A549 (cell line): ENCODE results near the gene PAK3.

Experiments used
- JUN ChIP-seq, 2 experiments: fragments of >200 bp; sonication (Bioruptor Twin); formaldehyde crosslinking; IDR thresholded peaks; 2 replicates in 1 of 2; 3 replicates in 1 of 2; pipeline ENCODE4 v1.6.1; 2016 to 2017
- POLR2AphosphoS2 ChIP-seq: conservative IDR thresholded peaks from 2 replicates; pipeline ENCODE4 v1.6.1; 2012; ENCODE audit warnings: low read length, improper control_type of control experiment, inconsistent platforms
- ZSCAN20 ChIP-seq: fragments of 250-450 bp; sonication (Bioruptor Pico); IDR thresholded peaks from 2 replicates; pipeline ENCODE4 v1.8.0; 2022; ENCODE audit warnings: mild to moderate bottlenecking, moderate library complexity

DNA sequence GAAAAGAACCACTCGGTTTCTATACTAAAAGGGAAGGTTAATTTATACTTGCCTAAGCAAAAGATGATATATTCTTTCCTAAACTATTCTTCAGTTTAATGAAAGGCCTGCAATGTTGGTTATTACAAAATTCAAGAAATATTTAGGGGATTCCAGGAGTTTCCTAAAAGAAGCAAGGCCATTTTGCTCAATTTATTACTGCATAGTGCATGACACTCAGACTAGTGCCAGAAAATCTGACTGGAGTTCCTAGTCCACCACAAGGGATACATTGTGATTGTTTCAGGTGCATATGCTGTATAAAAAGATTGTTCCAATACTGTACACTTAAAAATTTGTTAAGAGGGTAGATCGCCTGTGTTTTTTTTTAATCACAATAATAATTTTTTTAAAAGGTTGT lies 95.6 kb downstream of the PAK3 start:
- TF ChIP-seq POLR2AphosphoS2 (no peak), JUN (IDR thresholded peaks at IDR 0.05) (no peak), ZSCAN20 (CRISPR knock-in tag) (no peak)
